Stimulated activated CD4-positive, alpha-beta T cell treated with anti-CD3 and anti-CD28 coated beads, Interleukin-15, amount 100 ng/mL, for 24 hours (primary cell): ENCODE measurements around the gene MDGA2.

Experiments used
- DNase-seq: peaks from one replicate; pipeline ENCODE4 v3.0.0-alpha.2; 2020

The MDGA2 gene

GRCh38 chr14:47471075-47471474 is 204.3 kb downstream of the MDGA2 start:
- DNase-seq, result no peak

GRCh38 chr14:47466916-47467315 is 208.5 kb downstream of the MDGA2 start:
- DNase-seq, result no peak

DNA sequence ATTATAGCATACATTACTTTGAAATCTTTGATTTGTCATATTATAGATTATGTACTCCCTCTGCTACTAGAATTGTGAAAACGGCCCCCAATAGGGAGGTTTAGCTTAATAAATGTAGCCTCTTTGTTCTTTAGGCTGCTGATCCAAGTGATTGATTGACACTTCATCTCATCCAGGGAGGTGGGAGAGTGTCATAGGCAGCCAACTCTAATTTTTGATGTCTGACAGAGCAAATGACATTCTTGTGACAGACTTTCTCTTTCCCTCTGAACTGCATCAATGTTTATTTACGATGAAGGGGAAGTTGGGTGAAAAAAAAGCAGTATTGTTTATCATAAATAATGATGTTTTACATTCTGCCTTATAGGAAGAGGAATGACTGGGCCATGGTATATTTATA is 221.4 kb downstream of the MDGA2 start:
- no peak for DNase-seq

DNA sequence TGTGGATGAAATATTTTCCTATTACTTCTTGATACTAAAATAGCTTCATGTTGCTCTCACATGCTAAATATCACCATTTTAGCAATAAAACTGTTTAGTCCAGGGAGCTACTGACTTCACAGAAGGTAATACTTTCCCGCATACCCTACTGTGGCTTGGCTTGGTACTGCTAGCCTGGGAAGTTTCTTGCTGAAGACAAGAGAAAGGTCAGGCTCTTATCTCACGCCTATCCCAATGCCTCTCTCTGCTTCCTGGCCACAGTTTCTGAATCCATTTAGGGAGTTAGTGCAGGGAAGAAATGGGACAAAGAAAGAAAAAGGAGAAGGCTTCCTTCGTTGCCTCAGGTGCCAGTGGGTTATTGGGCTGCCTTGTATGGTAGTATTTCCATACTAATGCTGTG is 228.3 kb downstream of the MDGA2 start:
- DNase-seq, result no peak

- no peak for DNase-seq
Measured at GRCh38 chr14:47442211-47442610, 233.2 kb downstream of the MDGA2 start.

DNA sequence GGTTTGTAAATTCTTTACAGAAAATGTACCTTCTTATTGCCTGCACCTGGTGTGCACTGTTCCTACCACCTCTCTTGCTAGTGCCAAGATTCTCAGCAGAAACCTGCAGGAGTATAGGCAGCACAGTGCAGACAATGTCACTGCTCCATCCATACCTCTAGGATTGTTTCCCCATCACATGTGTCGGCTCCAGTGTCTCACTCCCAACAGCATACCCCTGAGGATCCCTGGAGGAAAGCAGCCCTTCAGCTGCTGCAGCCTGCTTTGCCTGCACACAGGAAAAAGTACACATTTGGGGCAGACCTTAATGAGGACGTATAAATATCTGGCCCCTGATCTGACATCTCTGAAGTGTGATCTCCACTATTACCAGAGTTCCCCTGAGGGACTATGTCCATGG is 235.5 kb downstream of the MDGA2 start:
- DNase-seq, result no peak

- DNase-seq, result no peak
Measured at GRCh38 chr14:47438650-47439140, 236.7 kb downstream of the MDGA2 start.

DNA sequence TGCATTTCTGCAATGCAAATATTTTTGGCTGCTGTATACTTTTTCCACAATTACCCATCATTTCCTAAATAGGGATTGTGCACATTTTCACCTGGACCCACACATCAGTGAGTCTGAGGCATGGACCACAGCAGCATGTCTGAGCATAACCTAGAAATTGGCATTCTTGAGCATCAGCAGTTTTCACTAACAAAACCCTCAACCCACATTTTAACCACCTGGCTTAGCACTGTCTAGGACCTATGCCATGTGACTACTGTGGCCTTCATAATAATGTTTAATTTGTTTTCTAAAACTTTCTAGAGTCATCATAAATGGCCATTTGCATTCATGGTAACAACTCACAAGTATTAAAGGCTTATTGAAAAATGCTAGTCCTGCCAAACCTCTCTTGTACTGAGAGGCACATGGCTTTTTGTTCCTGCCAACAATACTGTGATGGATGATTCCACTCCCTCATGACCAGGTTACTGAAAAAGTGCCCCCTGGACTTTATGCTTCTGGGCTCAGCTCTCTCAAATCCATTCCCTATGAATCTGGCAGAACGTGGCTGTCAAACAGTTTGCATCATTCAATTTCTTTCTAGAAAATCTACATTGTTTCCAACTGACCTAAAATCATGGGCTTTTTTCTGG is 240.0 kb downstream of the MDGA2 start:
- no peak for DNase-seq

DNA sequence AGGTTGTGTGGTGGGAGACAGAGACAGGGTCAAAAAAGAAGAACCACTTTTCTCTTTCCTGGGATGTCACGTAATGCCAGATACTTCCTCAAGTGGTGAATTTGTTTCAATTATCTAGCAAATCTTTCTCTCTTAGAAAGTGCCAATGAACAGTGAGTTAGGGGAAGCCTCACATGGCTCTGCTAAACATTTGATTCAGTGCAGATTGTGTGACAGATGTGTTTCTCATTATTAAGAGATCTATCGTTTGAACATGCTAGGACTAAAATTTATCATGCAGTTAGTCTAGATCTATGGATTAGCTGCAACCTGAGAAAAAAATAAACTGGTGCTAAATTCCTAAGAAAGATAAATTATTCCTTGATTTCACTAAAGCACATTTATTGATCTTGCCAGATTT is 247.8 kb downstream of the MDGA2 start:
- DNase-seq, result no peak

DNA sequence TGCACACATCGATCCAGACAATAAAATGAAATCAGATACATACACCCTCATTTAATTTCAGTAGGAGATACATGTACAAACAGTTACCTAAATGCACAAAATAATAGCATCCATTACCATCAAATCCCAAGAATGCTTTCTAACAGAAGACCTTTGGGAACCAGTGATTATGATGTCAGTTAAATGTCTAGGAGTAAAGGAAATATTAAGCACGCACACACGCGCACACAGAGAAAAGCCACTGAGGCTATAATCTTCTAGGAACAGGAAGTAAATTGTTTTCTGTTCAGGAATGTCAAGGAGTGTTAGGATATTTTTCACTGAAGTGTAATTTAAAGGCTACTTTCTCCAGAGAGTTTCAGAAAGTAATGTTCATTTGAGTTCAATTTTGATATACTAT is 250.1 kb downstream of the MDGA2 start:
- no peak for DNase-seq

- no peak for DNase-seq
Measured at GRCh38 chr14:47422191-47422590, 253.2 kb downstream of the MDGA2 start.

GRCh38 chr14:47411523-47411922 is 263.9 kb downstream of the MDGA2 start:
- DNase-seq, result no peak

GRCh38 chr14:47392326-47392725 is 283.1 kb downstream of the MDGA2 start:
- no peak for DNase-seq

- no peak for DNase-seq
Measured at GRCh38 chr14:47390831-47391504, 284.4 kb downstream of the MDGA2 start.

DNA sequence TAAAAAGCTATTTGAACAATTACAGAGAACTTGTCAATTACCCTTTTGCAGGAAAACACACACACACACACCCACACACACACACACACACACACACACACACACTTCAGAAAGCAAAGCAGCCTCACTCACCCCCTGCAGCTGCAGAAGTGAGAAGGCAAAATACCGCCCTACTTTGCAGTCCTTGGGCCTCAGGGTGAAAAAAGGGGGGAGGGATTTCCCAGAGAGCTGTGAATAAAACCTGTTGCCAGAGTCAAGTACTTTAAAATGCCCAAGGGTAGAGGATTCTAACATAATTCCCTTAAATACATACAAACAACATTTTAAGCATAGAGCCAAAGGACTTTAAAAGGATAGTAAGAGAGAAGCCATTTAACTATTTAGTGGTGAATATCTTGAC is 285.9 kb downstream of the MDGA2 start:
- DNase-seq, result no peak

DNA sequence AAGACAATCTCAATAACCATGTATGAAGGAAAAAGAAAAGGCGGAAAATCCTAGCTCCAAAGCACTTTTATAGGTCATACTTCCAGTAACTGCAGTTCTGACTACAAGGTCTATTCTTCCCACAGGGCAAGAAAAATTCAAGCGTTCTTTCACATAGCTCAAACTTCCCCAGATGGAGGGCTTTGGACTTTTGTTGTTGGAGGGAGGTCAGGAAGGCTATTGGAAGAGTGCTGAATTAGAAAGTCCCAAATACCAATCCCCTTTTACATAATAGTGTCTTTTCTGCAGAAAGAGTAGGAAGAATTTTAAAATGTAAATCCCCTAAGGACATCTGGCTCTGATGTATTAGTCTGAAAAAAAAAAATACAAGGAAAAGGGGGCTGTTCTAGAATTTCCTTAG is 309.4 kb downstream of the MDGA2 start:
- no peak for DNase-seq

DNA sequence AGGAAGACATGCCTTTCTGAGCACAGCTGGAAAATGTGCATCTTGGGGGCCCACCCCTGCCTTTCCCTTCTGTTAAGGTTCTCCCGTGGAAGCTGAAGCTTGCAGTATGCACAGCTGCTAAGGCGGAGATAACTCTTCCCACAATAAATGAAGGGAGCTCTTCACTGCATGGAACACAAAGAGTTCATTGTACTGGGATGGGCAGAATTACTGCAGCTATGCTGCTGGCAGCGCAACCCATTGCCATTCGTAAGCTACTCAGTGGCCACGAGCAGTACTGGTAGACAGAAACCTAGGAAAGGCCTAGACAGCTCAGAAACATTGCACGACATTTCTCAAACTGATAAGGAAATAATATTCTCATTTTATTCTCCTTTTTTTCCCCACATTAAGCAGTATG is 310.2 kb downstream of the MDGA2 start:
- DNase-seq, result no peak

- no peak for DNase-seq
Measured at GRCh38 chr14:47353186-47353585, 322.2 kb downstream of the MDGA2 start.

GRCh38 chr14:47346849-47347248 is 328.6 kb downstream of the MDGA2 start:
- DNase-seq, result no peak

DNA sequence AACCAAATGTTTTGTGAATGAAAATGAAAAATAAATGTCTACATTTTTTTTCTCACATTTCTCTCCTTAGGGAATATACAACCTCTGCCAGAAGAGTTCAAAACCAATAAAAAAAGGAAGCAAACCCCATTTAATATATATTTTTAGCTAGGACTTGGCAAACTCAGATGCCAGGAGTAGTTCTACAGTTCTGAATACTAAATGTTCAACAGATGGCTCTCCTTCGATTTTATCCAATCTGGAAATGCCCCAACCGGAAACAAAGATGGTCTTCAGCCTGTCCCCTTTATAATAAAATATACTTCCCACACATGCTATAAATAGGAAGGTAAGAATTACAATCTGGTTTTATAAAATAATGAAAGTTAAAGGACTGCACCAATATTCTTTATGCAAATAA is 330.4 kb downstream of the MDGA2 start:
- DNase-seq, result no peak

DNA sequence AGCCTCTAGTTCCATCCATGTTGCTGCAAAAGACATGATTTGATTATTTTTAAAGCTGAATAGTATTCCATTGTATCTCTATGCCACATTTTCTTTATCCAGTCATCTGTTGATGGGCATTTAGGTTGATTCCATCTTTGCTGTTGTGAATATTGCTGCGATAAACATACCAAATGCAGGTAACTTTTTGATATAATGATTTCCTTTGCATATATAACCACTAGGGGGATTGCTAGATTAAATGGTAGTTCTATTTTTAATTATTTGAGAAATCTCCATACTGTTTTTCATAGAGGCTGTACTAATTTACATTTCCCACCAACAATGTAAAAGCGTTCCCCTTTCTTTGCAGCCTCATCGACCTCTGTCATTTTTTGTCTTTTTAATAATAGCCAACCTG is 342.5 kb downstream of the MDGA2 start:
- no peak for DNase-seq

GRCh38 chr14:47332106-47332505 is 343.3 kb downstream of the MDGA2 start:
- no peak for DNase-seq

- no peak for DNase-seq
Measured at GRCh38 chr14:47328376-47328775, 347.0 kb downstream of the MDGA2 start.

DNA sequence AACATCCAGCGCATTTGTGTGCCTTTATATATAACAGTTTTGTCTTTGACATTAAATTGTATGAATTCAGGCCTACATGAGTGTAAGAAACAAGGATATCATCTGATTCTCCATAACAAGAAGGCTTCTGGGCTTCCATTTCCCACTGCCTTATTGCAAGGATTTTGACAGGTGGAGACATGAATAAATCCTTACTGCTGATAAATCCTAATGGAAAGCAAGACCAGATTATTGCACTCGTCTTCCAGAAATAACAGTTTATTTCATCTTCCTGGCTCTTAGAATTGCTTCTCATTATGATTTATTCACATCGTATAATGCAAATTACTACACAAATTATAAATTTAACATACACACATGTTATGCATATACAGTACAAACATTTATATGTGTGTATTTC is 348.1 kb downstream of the MDGA2 start:
- DNase-seq, result no peak

- DNase-seq, result no peak
Measured at GRCh38 chr14:47322751-47323150, 352.7 kb downstream of the MDGA2 start.
